Stimulated activated CD4-positive, alpha-beta T cell treated with anti-CD3 and anti-CD28 coated beads, Interleukin-2, amount 100 ng/mL, for 48 hours (primary cell): ENCODE results near the gene STX8.
"Not testable (repeated sequence)": the region's sequence is repeated elsewhere in the genome, so short reads cannot be mapped to it uniquely, and the experiment has no call there.

Experiments
- DNase-seq, 2 donors: peaks; one replicate each; pipeline ENCODE4 v3.0.0-alpha.2; 2020

STX8 gene

GRCh38 chr17:9488556-9488955 is 87.1 kb downstream of the STX8 start:
- DNase-seq: no peak

GRCh38 chr17:9487406-9487805 is 88.2 kb downstream of the STX8 start:
- DNase-seq: no peak

- no peak for DNase-seq
These were observed 90.8 kb downstream of the STX8 start for GRCh38 chr17:9484789-9485188.

- DNase-seq: no peak
These were observed 95.7 kb downstream of the STX8 start for GRCh38 chr17:9479964-9480363.

GRCh38 chr17:9478889-9479288 is 96.7 kb downstream of the STX8 start:
- no peak for DNase-seq

- no peak for DNase-seq
These were observed 100.4 kb downstream of the STX8 start for GRCh38 chr17:9475101-9475658.

- no peak for DNase-seq
These were observed 101.9 kb downstream of the STX8 start for GRCh38 chr17:9473711-9474110.

- no peak for DNase-seq
These were observed 103.1 kb downstream of the STX8 start for GRCh38 chr17:9472541-9472940.

- DNase-seq: no peak
These were observed 103.5 kb downstream of the STX8 start for GRCh38 chr17:9472094-9472493.

- DNase-seq: no peak
These were observed 105.4 kb downstream of the STX8 start for GRCh38 chr17:9470171-9470570.

- no peak for DNase-seq
These were observed 106.7 kb downstream of the STX8 start for GRCh38 chr17:9468937-9469336.

- DNase-seq: no peak
These were observed 107.1 kb downstream of the STX8 start for GRCh38 chr17:9468532-9468931.

- no peak for DNase-seq
These were observed 108.1 kb downstream of the STX8 start for GRCh38 chr17:9467518-9467917.

- DNase-seq: no peak
These were observed 110.3 kb downstream of the STX8 start for GRCh38 chr17:9465210-9465921.

GRCh38 chr17:9457005-9457404 is 118.6 kb downstream of the STX8 start:
- DNase-seq: no peak

GRCh38 chr17:9456330-9456729 is 119.3 kb downstream of the STX8 start:
- DNase-seq: no peak

GRCh38 chr17:9451934-9452333 is 123.7 kb downstream of the STX8 start:
- no peak for DNase-seq

- not testable (repeated sequence) for DNase-seq
These were observed 128.3 kb downstream of the STX8 start for GRCh38 chr17:9447298-9447697.

GRCh38 chr17:9446528-9446927 is 129.1 kb downstream of the STX8 start:
- DNase-seq: no peak

GRCh38 chr17:9445424-9445823 is 130.2 kb downstream of the STX8 start:
- DNase-seq: no peak

- DNase-seq: no peak
These were observed 130.9 kb downstream of the STX8 start for GRCh38 chr17:9444687-9445086.

- no peak for DNase-seq
These were observed 131.8 kb downstream of the STX8 start for GRCh38 chr17:9443811-9444210.

GRCh38 chr17:9439851-9440250 is 135.8 kb downstream of the STX8 start:
- no peak for DNase-seq

GRCh38 chr17:9436630-9437029 is 139.0 kb downstream of the STX8 start:
- DNase-seq: no peak

- no peak for DNase-seq
These were observed 140.5 kb downstream of the STX8 start for GRCh38 chr17:9435165-9435564.
